Transverse colon (tissue), 4 donors: ENCODE measurements around the gene IGSF21.

Experiments used
- CTCF ChIP-seq, 5 experiments: fragments of 200-600 bp in 3 of 5; fragments of 450-650 bp in 2 of 5; sonication (generic) in 3 of 5; IDR thresholded peaks; 1 replicate in 2 of 5; 2 replicates in 3 of 5; pipeline ENCODE4 v1.5.1; 2016 to 2017; ENCODE audit warnings: antibody characterized with exemption in 5 of 5, inconsistent platforms in 3 of 5, mild to moderate bottlenecking in 2 of 5, moderate library complexity in 1 of 5
- POLR2A ChIP-seq: fragments of 450-650 bp; IDR thresholded peaks from one replicate; pipeline ENCODE4 v1.6.1; 2016; ENCODE audit warnings: antibody characterized with exemption, mild to moderate bottlenecking, moderate library complexity
- POLR2AphosphoS5 ChIP-seq, 3 donors: sonication (generic); formaldehyde crosslinking; IDR thresholded peaks; one replicate each; pipeline ENCODE4 v1.6.1; 2016; ENCODE audit warnings: antibody characterized with exemption in 3 of 3

- TF ChIP-seq CTCF (IDR thresholded peaks at IDR 0.05) (no peak), POLR2AphosphoS5 (IDR thresholded peaks at IDR 0.05) (no peak), POLR2A (no peak)
These were observed 11.7 kb downstream of the IGSF21 start for GRCh38 chr1:18119289-18119688.
